ENCODE results near the gene HEBP2. TPM values are rescaled to one million over a fixed set of nuclear protein-coding genes. Genes with fewer than 3 reads are reported as not detected.
"Not testable (repeated sequence)": the region's sequence is repeated elsewhere in the genome, so short reads cannot be mapped to it uniquely, and the experiment has no call there.

HEBP2 gene
- total RNA-seq, 6 experiments from 2014 or later = 37.3 to 69.2 (median 53.0) TPM

DNA sequence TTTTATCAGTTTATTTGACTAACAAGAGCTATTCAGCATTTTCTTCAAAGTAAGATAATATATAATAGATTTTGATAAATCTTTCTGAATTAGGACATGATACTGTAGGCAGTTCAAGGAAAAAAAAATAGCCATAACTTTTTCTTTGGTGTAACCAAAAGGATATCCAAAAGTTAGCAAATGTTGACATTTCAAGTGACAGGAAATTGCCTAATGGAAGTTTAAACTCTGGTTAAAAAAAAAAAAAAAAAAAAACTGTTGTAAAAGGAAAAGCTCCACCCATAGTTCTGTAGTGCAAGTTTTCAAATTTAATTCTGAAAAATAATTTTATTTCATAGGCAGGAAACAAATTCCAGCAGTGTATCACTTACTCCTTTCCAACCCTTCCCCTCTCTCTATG lies 18.8 kb downstream of the HEBP2 start:
- Histone ChIP-seq H3K4me3 (no peak overlapping the region), H3K36me3 (peaks cover 0 to 27% (median 5%) of the 10 kb centered on the region in 4 donors), H3K27me3 (no peaks in the 10 kb centered on the region), H3K27ac (peak overlapping the region; percentile 11 to 79 (median 66)), H3K4me1 (peaks cover 0 to 41% (median 18%) of the 10 kb centered on the region in 4 donors), H3K9me3 (no peaks in the 10 kb centered on the region)
- intact Hi-C loops (cut with DNase I) = no loop called here
- DNase-seq (no peak), ATAC-seq (peak in 3 of 4 donors; percentile 20 to 24 (median 22))
- TF ChIP-seq POLR2A (IDR thresholded peaks at IDR 0.05) (no peak), CTCF (IDR thresholded peaks at IDR 0.05) (no peak)

DNA sequence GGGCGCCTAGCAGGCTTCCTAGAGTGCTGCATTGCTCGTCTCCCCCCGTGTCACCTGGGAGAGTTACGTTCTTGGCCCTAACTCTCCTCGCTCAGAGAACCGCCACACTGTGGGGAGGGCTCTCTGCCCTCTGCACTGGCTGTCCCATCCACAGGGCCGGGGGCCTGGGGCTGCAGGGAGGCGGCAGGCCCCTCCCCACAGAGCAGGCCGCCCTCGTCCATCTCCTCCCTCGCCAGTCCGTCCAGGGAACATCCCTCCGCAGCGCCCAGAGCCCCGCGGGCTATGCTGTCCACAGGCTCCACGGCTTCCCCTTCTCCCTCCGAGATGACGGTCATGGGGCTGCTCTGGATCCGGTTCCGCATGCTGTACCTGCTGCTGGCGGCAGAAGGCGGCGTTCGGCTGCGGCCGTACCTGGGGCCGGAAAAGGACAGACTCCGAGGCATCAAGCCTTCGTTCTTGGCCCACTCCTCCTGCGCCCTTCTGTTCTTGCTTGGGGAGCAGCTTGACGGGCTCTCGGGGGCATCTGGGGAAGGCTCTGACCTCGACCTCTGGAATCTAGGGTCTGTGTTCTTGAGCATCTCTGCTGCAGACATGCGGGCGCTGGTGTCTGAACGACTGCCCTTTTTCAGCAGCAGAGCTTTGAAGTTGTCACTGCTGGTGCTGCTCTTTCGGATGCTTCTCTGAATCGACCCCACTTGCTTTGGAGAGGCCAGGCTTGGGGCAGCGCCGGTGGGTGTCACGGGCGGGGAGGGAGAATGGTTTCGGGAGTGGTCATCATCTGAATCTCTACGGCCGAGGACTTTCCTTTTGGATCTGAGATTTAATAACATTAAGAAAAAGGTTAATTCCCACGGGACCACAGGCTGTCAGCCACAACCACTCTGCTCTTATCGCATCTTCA lies 20.2 kb downstream of the HEBP2 start:
- TF ChIP-seq POLR2A (IDR thresholded peaks at IDR 0.05) (no peak), CTCF (IDR thresholded peaks at IDR 0.05) (no peak)
- H3K27ac ChIP-seq = peak overlapping the region in 2 of 3 donors; percentile 23 to 79
- ATAC-seq (peak in 1 of 4 donors; percentile 10), DNase-seq (no peak)
- no peaks in the 10 kb centered on the region for H3K27me3 ChIP-seq
- intact Hi-C loops (cut with DNase I) = no loop called here
- 92% methylated on average over 14 of the region's 48 CpGs for WGBS (ENCODE audit: insufficient coverage, low coverage, low lambda C conversion rate, missing lambda C conversion rate)
- no peak overlapping the region for H3K4me3 ChIP-seq
- no peaks in the 10 kb centered on the region for H3K9me3 ChIP-seq
- H3K4me1 ChIP-seq = peaks cover 0 to 49% (median 19%) of the 10 kb centered on the region in 4 donors
- H3K36me3 ChIP-seq = peaks cover 0 to 27% (median 9%) of the 10 kb centered on the region in 4 donors

- not testable (repeated sequence) for H3K4me3 ChIP-seq, H3K9me3 ChIP-seq, DNase-seq, H3K27me3 ChIP-seq, ATAC-seq, H3K27ac ChIP-seq
- intact Hi-C loops (cut with DNase I) = loop anchor here in 1 of 2 donors (5.0 kb wide), 1 partner anchor 82 kb away; no protein-coding TSS in a partner anchor
- 68% methylated on average over 6 of the region's 7 CpGs for WGBS (ENCODE audit: insufficient coverage, low coverage, low lambda C conversion rate, missing lambda C conversion rate)
- Histone ChIP-seq H3K36me3 (peaks cover 0 to 30% (median 9%) of the 10 kb centered on the region in 4 donors), H3K4me1 (peaks cover 0 to 52% (median 19%) of the 10 kb centered on the region in 4 donors)
These were observed 21.2 kb downstream of the HEBP2 start for GRCh38 chr6:138425256-138425655.

DNA sequence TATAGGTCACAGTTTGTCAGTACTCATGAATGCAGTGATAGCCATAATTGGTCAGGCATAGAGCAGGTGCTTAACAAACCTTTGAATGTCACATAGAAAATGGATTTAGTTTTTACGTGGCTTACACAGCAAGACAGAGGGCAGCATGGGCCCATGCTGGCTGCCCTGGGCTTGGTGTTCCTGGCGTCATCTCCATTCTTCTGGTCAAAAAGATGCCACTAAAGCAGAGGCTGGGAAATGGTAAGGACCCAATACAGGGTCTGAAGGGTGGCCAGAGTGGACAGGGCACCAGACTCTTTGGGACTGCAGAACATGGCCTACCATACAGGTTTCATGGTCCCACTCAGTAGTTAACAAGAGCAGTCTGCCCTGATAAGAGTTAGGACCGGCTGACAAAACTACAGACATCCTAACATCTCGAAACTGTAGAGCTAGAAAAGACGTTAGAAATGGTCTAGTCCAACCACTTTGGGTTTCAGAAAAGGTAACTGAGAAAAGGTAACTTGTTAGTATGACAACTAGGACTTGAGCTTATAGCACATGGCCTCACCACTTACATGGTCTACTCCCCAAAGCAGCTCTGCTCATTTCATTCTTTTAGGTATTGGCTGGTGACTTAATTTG lies 22.6 kb downstream of the HEBP2 start:
- Histone ChIP-seq H3K4me1 (peaks cover 0 to 41% (median 13%) of the 10 kb centered on the region in 4 donors), H3K27ac (peak overlapping the region in 1 of 3 donors; percentile 16), H3K27me3 (no peaks in the 10 kb centered on the region), H3K36me3 (peaks cover 0 to 30% (median 10%) of the 10 kb centered on the region in 4 donors), H3K9me3 (no peaks in the 10 kb centered on the region), H3K4me3 (no peak overlapping the region)
- no peak for ATAC-seq
- TF ChIP-seq POLR2A (IDR thresholded peaks at IDR 0.05) (no peak), CTCF (IDR thresholded peaks at IDR 0.05) (no peak)
- intact Hi-C loops (cut with DNase I) = loop anchor here in 1 of 2 donors (5.0 kb wide), 1 partner anchor 81 kb away; no protein-coding TSS in a partner anchor
- WGBS (ENCODE audit: insufficient coverage, low coverage, low lambda C conversion rate, missing lambda C conversion rate) = 77% methylated on average over 4 of the region's 5 CpGs
- no peak for DNase-seq

All from right lobe of liver (tissue), 6 donors.